Endothelial cell of umbilical vein (primary cell): Measurements from ENCODE around the gene C1QC. TPM values are rescaled to one million over a fixed set of nuclear protein-coding genes. Genes with fewer than 3 reads are reported as not detected.

Source experiments
- BruUV-seq: library from RNA; stranded (reverse); fragments of 400-500 nt; replicated peaks from 2 replicates; lab custom pipeline; 2021; lab: Mats Ljungman, UMichigan
- CTCF ChIA-PET: fragments of 300-600, 350-600 bp; sonication (Branson Sonifier 250); formaldehyde crosslinking; loops from one replicate; lab custom pipeline; 2021; ENCODE audit warnings: antibody characterized with exemption, inconsistent platforms; lab: Charles Lee
- POLR2A ChIA-PET: fragments of 300-600, 350-600 bp; sonication (Branson Sonifier 250); formaldehyde crosslinking; loops from one replicate; lab custom pipeline; 2021; ENCODE audit warnings: antibody characterized with exemption, inconsistent platforms; lab: Charles Lee
- DNase-seq: peaks from one replicate; pipeline ENCODE4 v3.0.0-alpha.2; 2011; ENCODE audit warnings: low read depth, low spot score
- FAIRE-seq: peaks from 2 replicates; lab custom pipeline; 2011; peaks lifted over from hg19 to GRCh38; lab: Jason Lieb, UNC
- H2AFZ ChIP-seq: 2 replicates; pipeline ENCODE4 v1.6.0; 2012; ENCODE audit warnings: low read depth, low read length, control low read depth, inconsistent platforms
- H3K27ac ChIP-seq: 2 replicates; pipeline ENCODE4 v1.5.1; 2011; ENCODE audit warnings: low read depth, mild to moderate bottlenecking, control low read depth, low read length, moderate library complexity; ENCODE audit not compliant: insufficient read depth
- H3K27me3 ChIP-seq, 2 experiments: 2 replicates each; pipeline versions ENCODE4 v1.6.0 to v1.6.1; 2011; ENCODE audit warnings: low read length in 2 of 2, mixed read lengths in 1 of 2; ENCODE audit not compliant: control insufficient read depth in 2 of 2, insufficient read depth in 2 of 2
- H3K36me3 ChIP-seq, 2 experiments: 2 replicates in 1 of 2; 3 replicates in 1 of 2; pipeline ENCODE4 v1.5.1; 2011; ENCODE audit warnings: low read length in 2 of 2, mild to moderate bottlenecking in 1 of 2, moderate library complexity in 1 of 2; ENCODE audit not compliant: control insufficient read depth in 2 of 2, insufficient read depth in 2 of 2; ENCODE audit errors: extremely low read depth in 1 of 2
- H3K4me1 ChIP-seq: 3 replicates; pipeline ENCODE4 v1.5.1; 2011; ENCODE audit warnings: mild to moderate bottlenecking, low read length; ENCODE audit not compliant: control insufficient read depth, insufficient read depth; ENCODE audit errors: extremely low read depth
- H3K4me2 ChIP-seq: 2 replicates; pipeline ENCODE4 v1.6.1; 2011; ENCODE audit warnings: low read length, control low read depth, mixed read lengths; ENCODE audit not compliant: insufficient read depth
- H3K4me3 ChIP-seq, 3 experiments: fragments of 200-600 bp in 1 of 3; sonication (generic), shearing (Covaris generic) in 1 of 3; replicated peaks in 1 of 3; 2 replicates each; pipeline ENCODE4 v1.5.1; 2011 to 2016; ENCODE audit warnings: control low read depth in 3 of 3, low read length in 3 of 3, mild to moderate bottlenecking in 2 of 3, inconsistent platforms in 1 of 3, low read depth in 1 of 3, moderate library complexity in 1 of 3; ENCODE audit not compliant: insufficient read depth in 1 of 3
- H3K79me2 ChIP-seq: 2 replicates; pipeline ENCODE4 v1.6.0; 2012; ENCODE audit warnings: low read length, inconsistent platforms; ENCODE audit not compliant: control insufficient read depth, insufficient read depth
- H3K9ac ChIP-seq: replicated peaks from 2 replicates; pipeline ENCODE3; 2011; ENCODE audit warnings: low read length, control low read depth; ENCODE audit not compliant: insufficient read depth; ENCODE audit errors: extremely low read depth
- H3K9me1 ChIP-seq: replicated peaks from 3 replicates; pipeline ENCODE4 v1.6.0; 2011; ENCODE audit warnings: mild to moderate bottlenecking, low read length; ENCODE audit not compliant: control insufficient read depth, insufficient read depth; ENCODE audit errors: extremely low read depth
- H3K9me3 ChIP-seq: replicated peaks from 2 replicates; pipeline ENCODE4 v1.5.1; 2012; ENCODE audit warnings: low read length, inconsistent platforms; ENCODE audit not compliant: control insufficient read depth, insufficient read depth
- H4K20me1 ChIP-seq: replicated peaks from 2 replicates; pipeline ENCODE3; 2011; ENCODE audit warnings: mild to moderate bottlenecking, low read length; ENCODE audit not compliant: control insufficient read depth, insufficient read depth; ENCODE audit errors: extremely low read depth
- EZH2 ChIP-seq: IDR thresholded peaks from 2 replicates; pipeline ENCODE4 v1.6.1; 2012; ENCODE audit warnings: borderline replicate concordance, low read depth, mild to moderate bottlenecking, moderate library complexity, low read length, inconsistent platforms; ENCODE audit not compliant: severe bottlenecking
- FOS ChIP-seq: IDR thresholded peaks from 2 replicates; pipeline ENCODE4 v1.6.1; 2011; ENCODE audit warnings: mild to moderate bottlenecking, low read length, moderate library complexity, borderline replicate concordance; ENCODE audit not compliant: insufficient read depth
- GATA2 ChIP-seq: IDR thresholded peaks from 2 replicates; pipeline ENCODE4 v1.7.0; 2011; ENCODE audit warnings: low read depth, mild to moderate bottlenecking, moderate library complexity, mixed read lengths, low read length; ENCODE audit not compliant: insufficient read length, insufficient read depth
- JUN ChIP-seq: IDR thresholded peaks from 2 replicates; pipeline ENCODE4 v1.6.1; 2011; ENCODE audit warnings: borderline replicate concordance, low read depth; ENCODE audit not compliant: insufficient read length, insufficient read depth
- MYC ChIP-seq: IDR thresholded peaks from one replicate; pipeline ENCODE4 v1.6.1; 2011; ENCODE audit warnings: mild to moderate bottlenecking, low read depth, low read length
- POLR2A ChIP-seq: IDR thresholded peaks from 2 replicates; pipeline ENCODE4 v1.6.1; 2012; ENCODE audit warnings: low read depth, mild to moderate bottlenecking, control low read depth, low read length
- POLR2AphosphoS5 ChIP-seq: IDR thresholded peaks from 2 replicates; pipeline ENCODE4 v1.6.1; 2012; ENCODE audit warnings: low read depth, mild to moderate bottlenecking, control low read depth, low read length, moderate library complexity; ENCODE audit not compliant: insufficient read depth
- dilution Hi-C: fragments of 300-500 bp; cut with MboI; formaldehyde crosslinking; loops from one replicate; pipeline ENCODE4 v1.15.0; 2019; ENCODE audit warnings: low sequenced_read_pairs; ENCODE audit not compliant: extremely low pct_ligation_motif_present
- intact Hi-C: fragments of 100-400 bp; cut with micrococcal nuclease; formaldehyde crosslinking; loops from one replicate; pipeline ENCODE4 v1.10.0; 2022
- polyA plus RNA-seq, 4 experiments: library from polyadenylated mRNA; depleted of rRNA in 3 of 4; stranded (reverse) in 3 of 4; unstranded in 1 of 4; fragments of >200 nt; gene quantifications; 2 replicates each; pipeline versions ENCODE4 v1.2.1 to v1.2.3, GENCODE V29; 2011 to 2012; ENCODE audit warnings: missing spikeins in 1 of 4
- total RNA-seq: library from RNA; stranded (reverse); gene quantifications from 2 replicates; pipeline ENCODE4 v1.2.3, GENCODE V29; 2021
- TF ChIP-seq, protein P1 (sequence below): IDR thresholded peaks from 2 replicates; pipeline ENCODE4 v1.6.1; 2011; ENCODE audit not compliant: insufficient read depth, insufficient read length
- TF ChIP-seq, protein P2 (sequence below), 2 donors: IDR thresholded peaks; 1 replicate in 1 of 2; 2 replicates in 1 of 2; pipeline ENCODE4 v1.5.1; 2011; ENCODE audit warnings: low read length in 2 of 2, mild to moderate bottlenecking in 2 of 2, moderate library complexity in 2 of 2, control low read depth in 1 of 2, inconsistent platforms in 1 of 2, low read depth in 1 of 2; ENCODE audit not compliant: insufficient read depth in 1 of 2; ENCODE audit errors: extremely low read depth in 1 of 2

C1QC gene
- total and polyA plus RNA-seq, 2 donors (not counting 3 experiments of a cell fraction or from before 2014, with no cell fraction given) = not detected

DNA sequence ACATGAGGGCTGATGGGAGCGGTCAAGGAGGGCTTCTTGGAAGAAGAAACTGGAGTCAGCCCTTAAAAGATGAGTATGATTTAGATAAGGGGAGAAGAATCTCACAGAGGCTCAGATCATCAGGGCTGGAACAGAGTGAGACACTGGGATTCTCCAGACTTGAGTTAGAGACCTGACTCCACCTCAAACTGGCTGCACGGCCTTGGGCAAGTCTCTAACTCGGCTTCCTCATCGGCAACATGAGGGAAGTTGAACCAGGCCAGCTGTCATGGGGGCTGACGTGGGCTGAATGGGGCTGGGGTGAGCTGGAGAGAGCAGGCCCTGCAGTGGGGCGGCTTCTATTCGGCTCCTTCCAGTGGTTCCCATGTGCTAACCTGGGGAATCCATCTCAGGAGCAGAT lies 2.5 kb downstream of the C1QC start:
- DNase-seq (no peak), FAIRE-seq (no peak)
- dilution Hi-C loops = no loop called here
- H3K4me1 ChIP-seq = no peaks in the 10 kb centered on the region
- H3K79me2 ChIP-seq = no peaks in the 10 kb centered on the region
- H3K36me3 ChIP-seq = no peaks in the 10 kb centered on the region
- H4K20me1 ChIP-seq = no peaks in the 10 kb centered on the region
- H3K4me2 ChIP-seq = no peak overlapping the region
- no peak overlapping the region for H3K4me3 ChIP-seq
- ChIA-PET POLR2A (no interaction called here), CTCF (interaction anchor here (0.6 to 2.5 kb wide), 6 partner anchors 10 to 284 kb away, joined by 3 to 12 read pairs (median 4); partner anchors contain the start of gene C1QA)
- TF ChIP-seq, protein P1, sequence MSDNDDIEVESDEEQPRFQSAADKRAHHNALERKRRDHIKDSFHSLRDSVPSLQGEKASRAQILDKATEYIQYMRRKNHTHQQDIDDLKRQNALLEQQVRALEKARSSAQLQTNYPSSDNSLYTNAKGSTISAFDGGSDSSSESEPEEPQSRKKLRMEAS = no peak
- TF ChIP-seq POLR2A = no peak
- TF ChIP-seq FOS = no peak
- TF ChIP-seq JUN = no peak
- TF ChIP-seq MYC = no peak
- TF ChIP-seq EZH2 = no peak
- TF ChIP-seq GATA2 = no peak
- TF ChIP-seq, protein P2, sequence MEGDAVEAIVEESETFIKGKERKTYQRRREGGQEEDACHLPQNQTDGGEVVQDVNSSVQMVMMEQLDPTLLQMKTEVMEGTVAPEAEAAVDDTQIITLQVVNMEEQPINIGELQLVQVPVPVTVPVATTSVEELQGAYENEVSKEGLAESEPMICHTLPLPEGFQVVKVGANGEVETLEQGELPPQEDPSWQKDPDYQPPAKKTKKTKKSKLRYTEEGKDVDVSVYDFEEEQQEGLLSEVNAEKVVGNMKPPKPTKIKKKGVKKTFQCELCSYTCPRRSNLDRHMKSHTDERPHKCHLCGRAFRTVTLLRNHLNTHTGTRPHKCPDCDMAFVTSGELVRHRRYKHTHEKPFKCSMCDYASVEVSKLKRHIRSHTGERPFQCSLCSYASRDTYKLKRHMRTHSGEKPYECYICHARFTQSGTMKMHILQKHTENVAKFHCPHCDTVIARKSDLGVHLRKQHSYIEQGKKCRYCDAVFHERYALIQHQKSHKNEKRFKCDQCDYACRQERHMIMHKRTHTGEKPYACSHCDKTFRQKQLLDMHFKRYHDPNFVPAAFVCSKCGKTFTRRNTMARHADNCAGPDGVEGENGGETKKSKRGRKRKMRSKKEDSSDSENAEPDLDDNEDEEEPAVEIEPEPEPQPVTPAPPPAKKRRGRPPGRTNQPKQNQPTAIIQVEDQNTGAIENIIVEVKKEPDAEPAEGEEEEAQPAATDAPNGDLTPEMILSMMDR (IDR thresholded peaks at IDR 0.05; ENCODE audit: extremely low read depth in 1 of 2, insufficient read depth in 1 of 2, low read depth in 1 of 2, low read length in 2 of 2) = no peak
- TF ChIP-seq POLR2AphosphoS5 = no peak
- no peaks in the 10 kb centered on the region for H3K9me3 ChIP-seq
- BruUV-seq = no TSS peak
- H3K9ac ChIP-seq = no peak overlapping the region
- H3K9me1 ChIP-seq = no peaks in the 10 kb centered on the region
- H3K27ac ChIP-seq = no peak overlapping the region
- H3K27me3 ChIP-seq = no peaks in the 10 kb centered on the region
- no peak overlapping the region for H2AFZ ChIP-seq
- intact Hi-C loops = no loop called here
